ENCODE measurements around the gene CALCR. TPM values are rescaled to one million over a fixed set of nuclear protein-coding genes. Genes with fewer than 3 reads are reported as not detected.

Gene CALCR
- total RNA-seq, 2 experiments from 2014 or later, result not detected

- POLR2A ChIA-PET, result no interaction called here
- H3K4me3 Mint-ChIP-seq, result no peak overlapping the region
- H3K4me1 Mint-ChIP-seq, result no peaks in the 10 kb centered on the region
- H3K27me3 Mint-ChIP-seq, result peaks cover 23% of the 10 kb centered on the region
- no peaks in the 10 kb centered on the region for H3K36me3 Mint-ChIP-seq
- ATAC-seq (ENCODE audit: low read depth), result no peak
- DNase-seq, result no peak
- H3K9me3 Mint-ChIP-seq, result no peaks in the 10 kb centered on the region
- H3K27ac Mint-ChIP-seq, result no peak overlapping the region
Observed at GRCh38 chr7:93453262-93453661, 121.3 kb downstream of the CALCR start.

GRCh38 chr7:93448176-93448575, 126.3 kb downstream of the CALCR start:
- POLR2A ChIA-PET, result no interaction called here
- no peaks in the 10 kb centered on the region for H3K4me1 Mint-ChIP-seq

GRCh38 chr7:93447509-93447908, 127.0 kb downstream of the CALCR start:
- Mint-ChIP-seq H3K27me3 (peaks cover 12% of the 10 kb centered on the region), H3K9me3 (no peaks in the 10 kb centered on the region), H3K4me1 (no peaks in the 10 kb centered on the region), H3K36me3 (no peaks in the 10 kb centered on the region), H3K4me3 (no peak overlapping the region), H3K27ac (no peak overlapping the region)
- POLR2A ChIA-PET, result no interaction called here
- no peak for ATAC-seq (ENCODE audit: low read depth)
- no peak for DNase-seq

More at GRCh38 chr7:93448176-93448575, 126.3 kb downstream of the CALCR start:
- no peak for ATAC-seq (ENCODE audit: low read depth)
- Mint-ChIP-seq H3K36me3 (no peaks in the 10 kb centered on the region), H3K9me3 (no peaks in the 10 kb centered on the region), H3K27ac (no peak overlapping the region), H3K4me3 (no peak overlapping the region), H3K27me3 (peaks cover 15% of the 10 kb centered on the region)
- DNase-seq, result no peak

- no peak overlapping the region for H3K4me3 Mint-ChIP-seq
Observed at GRCh38 chr7:93442478-93443224, 131.9 kb downstream of the CALCR start.

GRCh38 chr7:93435791-93436190, 138.7 kb downstream of the CALCR start:
- POLR2A ChIA-PET, result no interaction called here
- Mint-ChIP-seq H3K27ac (no peak overlapping the region), H3K36me3 (peaks cover 2% of the 10 kb centered on the region), H3K4me1 (peaks cover 12% of the 10 kb centered on the region), H3K9me3 (no peaks in the 10 kb centered on the region), H3K27me3 (peaks cover 6% of the 10 kb centered on the region), H3K4me3 (no peak overlapping the region)
- DNase-seq (no peak), ATAC-seq (ENCODE audit: low read depth) (no peak)

More at GRCh38 chr7:93442478-93443224, 131.9 kb downstream of the CALCR start:
- DNase-seq (no peak), ATAC-seq (ENCODE audit: low read depth) (no peak)
- H3K27ac Mint-ChIP-seq, result no peak overlapping the region
- H3K36me3 Mint-ChIP-seq, result no peaks in the 10 kb centered on the region
- no peaks in the 10 kb centered on the region for H3K9me3 Mint-ChIP-seq
- POLR2A ChIA-PET, result no interaction called here
- no peaks in the 10 kb centered on the region for H3K4me1 Mint-ChIP-seq
- H3K27me3 Mint-ChIP-seq, result peaks cover 6% of the 10 kb centered on the region

GRCh38 chr7:93432130-93432529, 142.4 kb downstream of the CALCR start:
- no peak for DNase-seq
- Mint-ChIP-seq H3K36me3 (peaks cover 2% of the 10 kb centered on the region), H3K4me3 (no peak overlapping the region), H3K27ac (no peak overlapping the region), H3K9me3 (no peaks in the 10 kb centered on the region), H3K27me3 (no peaks in the 10 kb centered on the region), H3K4me1 (peaks cover 17% of the 10 kb centered on the region)
- no peak for ATAC-seq (ENCODE audit: low read depth)
- POLR2A ChIA-PET, result no interaction called here

GRCh38 chr7:93430917-93431588, 143.5 kb downstream of the CALCR start:
- POLR2A ChIA-PET, result no interaction called here
- peaks cover 2% of the 10 kb centered on the region for H3K36me3 Mint-ChIP-seq
- H3K9me3 Mint-ChIP-seq, result no peaks in the 10 kb centered on the region
- no peaks in the 10 kb centered on the region for H3K27me3 Mint-ChIP-seq
- H3K4me1 Mint-ChIP-seq, result peaks cover 17% of the 10 kb centered on the region
- peak; percentile 85 for ATAC-seq (ENCODE audit: low read depth)
- DNase-seq, result no peak
- H3K4me3 Mint-ChIP-seq, result peak overlapping the region; percentile 55
- H3K27ac Mint-ChIP-seq, result peak overlapping the region; percentile 85

GRCh38 chr7:93429563-93429962, 145.0 kb downstream of the CALCR start:
- no peak overlapping the region for H3K27ac Mint-ChIP-seq
- no peaks in the 10 kb centered on the region for H3K27me3 Mint-ChIP-seq
- peaks cover 2% of the 10 kb centered on the region for H3K36me3 Mint-ChIP-seq
- ATAC-seq (ENCODE audit: low read depth) (no peak), DNase-seq (no peak)
- POLR2A ChIA-PET, result no interaction called here
- no peaks in the 10 kb centered on the region for H3K9me3 Mint-ChIP-seq
- peaks cover 17% of the 10 kb centered on the region for H3K4me1 Mint-ChIP-seq
- no peak overlapping the region for H3K4me3 Mint-ChIP-seq

- DNase-seq (no peak), ATAC-seq (ENCODE audit: low read depth) (no peak)
- H3K4me1 Mint-ChIP-seq, result peaks cover 17% of the 10 kb centered on the region
- H3K27me3 Mint-ChIP-seq, result no peaks in the 10 kb centered on the region
- POLR2A ChIA-PET, result no interaction called here
- peaks cover 2% of the 10 kb centered on the region for H3K36me3 Mint-ChIP-seq
- no peaks in the 10 kb centered on the region for H3K9me3 Mint-ChIP-seq
- H3K27ac Mint-ChIP-seq, result no peak overlapping the region
- no peak overlapping the region for H3K4me3 Mint-ChIP-seq
Observed at GRCh38 chr7:93427107-93427506, 147.4 kb downstream of the CALCR start.

- POLR2A ChIA-PET, result no interaction called here
- Mint-ChIP-seq H3K27ac (no peak overlapping the region), H3K4me3 (no peak overlapping the region), H3K27me3 (no peaks in the 10 kb centered on the region), H3K36me3 (peaks cover 2% of the 10 kb centered on the region), H3K9me3 (no peaks in the 10 kb centered on the region), H3K4me1 (peaks cover 9% of the 10 kb centered on the region)
- ATAC-seq (ENCODE audit: low read depth), result no peak
- no peak for DNase-seq
Observed at GRCh38 chr7:93426155-93426696, 148.3 kb downstream of the CALCR start.

GRCh38 chr7:93414574-93414973, 159.9 kb downstream of the CALCR start:
- no peak overlapping the region for H3K4me3 Mint-ChIP-seq
- POLR2A ChIA-PET, result no interaction called here

GRCh38 chr7:93409324-93409723, 165.2 kb downstream of the CALCR start:
- H3K9me3 Mint-ChIP-seq, result no peaks in the 10 kb centered on the region
- POLR2A ChIA-PET, result no interaction called here
- no peak overlapping the region for H3K27ac Mint-ChIP-seq
- ATAC-seq (ENCODE audit: low read depth) (no peak), DNase-seq (no peak)
- H3K4me1 Mint-ChIP-seq, result no peaks in the 10 kb centered on the region
- H3K36me3 Mint-ChIP-seq, result no peaks in the 10 kb centered on the region
- no peak overlapping the region for H3K4me3 Mint-ChIP-seq
- H3K27me3 Mint-ChIP-seq, result no peaks in the 10 kb centered on the region

More at GRCh38 chr7:93414574-93414973, 159.9 kb downstream of the CALCR start:
- peaks cover 7% of the 10 kb centered on the region for H3K27me3 Mint-ChIP-seq
- H3K9me3 Mint-ChIP-seq, result no peaks in the 10 kb centered on the region
- no peaks in the 10 kb centered on the region for H3K4me1 Mint-ChIP-seq
- no peak for ATAC-seq (ENCODE audit: low read depth)
- H3K36me3 Mint-ChIP-seq, result no peaks in the 10 kb centered on the region
- no peak overlapping the region for H3K27ac Mint-ChIP-seq
- no peak for DNase-seq

GRCh38 chr7:93407239-93407638, 167.3 kb downstream of the CALCR start:
- Mint-ChIP-seq H3K27me3 (no peaks in the 10 kb centered on the region), H3K36me3 (no peaks in the 10 kb centered on the region), H3K4me3 (no peak overlapping the region), H3K27ac (no peak overlapping the region), H3K9me3 (no peaks in the 10 kb centered on the region), H3K4me1 (no peaks in the 10 kb centered on the region)
- ATAC-seq (ENCODE audit: low read depth) (no peak), DNase-seq (no peak)
- POLR2A ChIA-PET, result no interaction called here

- H3K27ac Mint-ChIP-seq, result no peak overlapping the region
- no peak for ATAC-seq (ENCODE audit: low read depth)
- POLR2A ChIA-PET, result no interaction called here
- H3K4me3 Mint-ChIP-seq, result no peak overlapping the region
- DNase-seq, result no peak
- H3K9me3 Mint-ChIP-seq, result no peaks in the 10 kb centered on the region
- no peaks in the 10 kb centered on the region for H3K27me3 Mint-ChIP-seq
- H3K4me1 Mint-ChIP-seq, result no peaks in the 10 kb centered on the region
- H3K36me3 Mint-ChIP-seq, result no peaks in the 10 kb centered on the region
Observed at GRCh38 chr7:93402944-93403343, 171.6 kb downstream of the CALCR start.
